Heart left ventricle (tissue), 13 donors: Measurements from ENCODE around the gene NTPCR.

ENCODE experiments used
- POLR2A ChIP-seq, 2 donors: fragments of 450-650 bp; IDR thresholded peaks; one replicate each; pipeline ENCODE4 v1.6.1; 2017; ENCODE audit warnings: antibody characterized with exemption in 2 of 2, mild to moderate bottlenecking in 2 of 2, moderate library complexity in 2 of 2
- TF ChIP-seq, protein P1 (sequence below), 12 donors: fragments of 200-600 bp; sonication (generic) in 4 of 12; IDR thresholded peaks; one replicate each; pipeline versions ENCODE4 v1.5.0 to v1.8.0; 2018 to 2022; ENCODE audit warnings: antibody characterized with exemption in 12 of 12, mild to moderate bottlenecking in 5 of 12
- donor health status: ischemic (EF 13 %, LVEDD 7.1; RV severe dilation, severe dysfunction).
- donor health status: DM: no; HTN: yes; CAD: no.
- donor health status: DM: no; HTN: no; CAD: no.
- donor health status: ischemic (EF 25% LVEDD 6.9; RV normal size, moderate dysfunction).
- donor health status: ischemic (EF 25% LVEDD 5.7; RV mildly dilated, moderate dysfunction).
- donor health status: ischemic (EF 35%, LVEDD 5.7; RV mildly dilated, moderate dysfunction).
- donor health status: nonischemic (EF 11% LVEDD 7.7; RV severe dilation, severe dysfunction).
- donor health status: DM: yes; HTN: yes; CAD: no.
- donor health status: PGD.
- donor health status: ischemic (EF 29% LVEDD 5.4; RV normal size, mild dysfunction).
- donor health status: nonischemic (EF 23%, LVEDD 6.1; RV moderate dilation, normal function).

DNA sequence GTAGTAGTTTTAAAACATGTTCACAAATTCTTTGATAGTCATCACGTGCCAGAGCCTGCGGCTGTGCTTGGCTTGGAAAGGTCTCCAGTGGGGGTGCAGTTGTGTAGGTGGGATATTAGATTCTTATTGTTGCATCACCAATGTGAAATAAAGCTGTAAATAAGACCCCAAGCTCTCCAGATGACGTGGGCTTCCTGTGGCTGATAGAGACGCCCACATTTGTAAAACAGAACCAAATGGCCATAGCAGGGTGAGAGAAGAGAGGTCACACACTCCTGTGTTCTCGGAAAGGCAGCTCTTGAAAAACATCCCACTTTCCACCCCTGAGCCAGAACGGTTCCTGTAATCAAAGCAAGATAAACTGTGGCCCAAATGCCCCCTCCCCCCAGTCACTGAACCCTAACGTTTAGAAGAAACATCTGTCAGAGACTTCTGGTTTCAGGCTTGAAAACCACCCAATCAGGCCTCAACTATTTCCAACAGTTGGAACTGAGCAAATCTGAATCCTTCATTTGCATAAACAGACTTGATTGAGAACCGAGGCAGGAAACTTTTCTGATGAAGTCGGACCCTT is 6.6 kb upstream of the NTPCR start:
- TF ChIP-seq, protein P1, sequence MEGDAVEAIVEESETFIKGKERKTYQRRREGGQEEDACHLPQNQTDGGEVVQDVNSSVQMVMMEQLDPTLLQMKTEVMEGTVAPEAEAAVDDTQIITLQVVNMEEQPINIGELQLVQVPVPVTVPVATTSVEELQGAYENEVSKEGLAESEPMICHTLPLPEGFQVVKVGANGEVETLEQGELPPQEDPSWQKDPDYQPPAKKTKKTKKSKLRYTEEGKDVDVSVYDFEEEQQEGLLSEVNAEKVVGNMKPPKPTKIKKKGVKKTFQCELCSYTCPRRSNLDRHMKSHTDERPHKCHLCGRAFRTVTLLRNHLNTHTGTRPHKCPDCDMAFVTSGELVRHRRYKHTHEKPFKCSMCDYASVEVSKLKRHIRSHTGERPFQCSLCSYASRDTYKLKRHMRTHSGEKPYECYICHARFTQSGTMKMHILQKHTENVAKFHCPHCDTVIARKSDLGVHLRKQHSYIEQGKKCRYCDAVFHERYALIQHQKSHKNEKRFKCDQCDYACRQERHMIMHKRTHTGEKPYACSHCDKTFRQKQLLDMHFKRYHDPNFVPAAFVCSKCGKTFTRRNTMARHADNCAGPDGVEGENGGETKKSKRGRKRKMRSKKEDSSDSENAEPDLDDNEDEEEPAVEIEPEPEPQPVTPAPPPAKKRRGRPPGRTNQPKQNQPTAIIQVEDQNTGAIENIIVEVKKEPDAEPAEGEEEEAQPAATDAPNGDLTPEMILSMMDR (IDR thresholded peaks at IDR 0.05): no peak
- TF ChIP-seq POLR2A (IDR thresholded peaks at IDR 0.05): no peak
